PFSK-1 (cell line): ENCODE measurements around the gene CACNA1C.
A peak's percentile ranks its signal among the peaks of the same experiment; 100 is the strongest.

Source experiments
- FOXP2 ChIP-seq: optimal IDR thresholded peaks from 2 replicates; pipeline ENCODE3; 2011; ENCODE audit warnings: borderline replicate concordance, control low read depth, inconsistent platforms; ENCODE audit not compliant: insufficient read depth; ENCODE audit errors: extremely low read length, extremely low read depth
- POLR2AphosphoS5 ChIP-seq: IDR thresholded peaks from 2 replicates; pipeline ENCODE4 v1.6.1; 2012; ENCODE audit warnings: low read depth, mild to moderate bottlenecking, control low read depth, low read length, moderate library complexity
- REST ChIP-seq, 2 experiments: IDR thresholded peaks; 2 replicates each; pipeline versions ENCODE4 v1.6.1 to v1.8.0; 2011 to 2012; ENCODE audit warnings: low read depth in 2 of 2, low read length in 2 of 2, control low read depth in 1 of 2, inconsistent platforms in 1 of 2, mild to moderate bottlenecking in 1 of 2, moderate library complexity in 1 of 2; ENCODE audit not compliant: insufficient read depth in 1 of 2
- SIN3A ChIP-seq: IDR thresholded peaks from 2 replicates; pipeline ENCODE4 v1.6.1; 2012; ENCODE audit warnings: mild to moderate bottlenecking, low read length, moderate library complexity, borderline replicate concordance; ENCODE audit not compliant: insufficient read depth
- TAF1 ChIP-seq: IDR thresholded peaks from 2 replicates; pipeline ENCODE4 v1.6.1; 2012; ENCODE audit warnings: low read length, control low read depth, borderline replicate concordance; ENCODE audit not compliant: insufficient read depth

Gene CACNA1C

DNA sequence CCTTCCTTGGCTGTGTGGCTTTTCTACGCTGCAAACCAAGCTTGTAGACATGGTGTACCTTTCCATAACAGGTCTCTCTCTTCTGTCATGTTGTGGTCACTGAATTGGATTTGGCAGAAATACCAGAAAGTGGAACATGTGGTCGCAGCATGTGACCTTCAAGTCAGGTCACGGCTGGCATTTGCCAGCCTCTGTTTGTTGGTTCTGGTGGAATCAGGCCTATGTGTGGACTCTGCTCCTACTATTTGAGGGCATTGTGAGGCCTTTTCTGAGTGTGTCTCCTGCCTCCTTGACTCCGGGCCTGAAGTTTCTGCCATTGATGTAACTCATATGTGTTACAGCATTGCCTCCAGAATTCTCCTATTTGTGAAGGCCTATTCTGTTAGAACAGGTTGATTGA, 116.7 kb downstream of the CACNA1C start:
- no peak for TF ChIP-seq POLR2AphosphoS5
- TF ChIP-seq FOXP2 = no peak
- no peak for TF ChIP-seq SIN3A
- TF ChIP-seq TAF1 = no peak
- TF ChIP-seq REST (IDR thresholded peaks at IDR 0.05; ENCODE audit: insufficient read depth in 1 of 2, low read depth in 2 of 2, low read length in 2 of 2) = no peak

DNA sequence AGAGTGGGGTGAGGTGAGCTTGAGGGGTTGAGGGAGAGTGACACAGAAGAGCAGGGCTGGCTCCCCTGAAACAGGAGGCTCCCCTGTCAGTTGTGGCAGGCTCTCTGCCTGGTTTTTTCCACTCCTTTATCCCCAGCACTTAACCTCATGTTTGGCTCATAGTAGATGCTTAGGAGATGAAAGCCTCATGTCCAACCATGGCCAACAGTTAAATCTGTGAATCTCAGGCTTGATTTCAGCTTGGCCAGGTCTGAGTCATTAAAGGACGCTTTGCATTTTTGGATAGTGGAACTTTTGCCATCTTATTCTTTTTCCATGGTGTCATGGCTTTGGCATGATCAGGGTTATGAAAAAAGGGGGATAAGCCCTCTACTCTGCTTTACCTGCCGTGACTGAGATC, 117.2 kb downstream of the CACNA1C start:
- TF ChIP-seq REST (IDR thresholded peaks at IDR 0.05; ENCODE audit: insufficient read depth in 1 of 2, low read depth in 2 of 2, low read length in 2 of 2) (no peak), POLR2AphosphoS5 (no peak), SIN3A (no peak), FOXP2 (no peak), TAF1 (no peak)

DNA sequence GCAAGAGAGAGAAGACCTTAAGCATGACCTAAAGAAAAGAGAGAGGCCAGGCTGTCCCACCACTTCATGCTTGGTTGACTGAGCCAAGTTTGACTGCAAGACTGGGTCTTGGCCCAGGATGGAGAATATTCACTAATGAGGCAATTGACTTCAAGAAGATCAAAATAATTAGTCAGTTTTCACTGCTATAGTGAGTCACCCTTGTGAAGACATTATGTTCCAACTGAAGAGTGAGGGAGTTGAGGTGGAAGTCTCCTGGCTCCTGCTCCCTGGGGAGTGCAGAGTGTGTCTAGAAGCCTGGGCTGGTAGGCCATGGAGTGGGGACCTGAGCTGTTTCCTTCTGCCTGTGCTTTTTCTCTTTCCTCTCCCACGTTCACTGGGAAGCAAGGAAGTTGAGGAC, 117.6 kb downstream of the CACNA1C start:
- no peak for TF ChIP-seq REST (IDR thresholded peaks at IDR 0.05; ENCODE audit: insufficient read depth in 1 of 2, low read depth in 2 of 2, low read length in 2 of 2)
- no peak for TF ChIP-seq POLR2AphosphoS5
- TF ChIP-seq FOXP2 = no peak
- TF ChIP-seq TAF1 = no peak
- TF ChIP-seq SIN3A = no peak

- no peak for TF ChIP-seq TAF1
Measured at GRCh38 chr12:2171672-2172426, 119.1 kb downstream of the CACNA1C start.

DNA sequence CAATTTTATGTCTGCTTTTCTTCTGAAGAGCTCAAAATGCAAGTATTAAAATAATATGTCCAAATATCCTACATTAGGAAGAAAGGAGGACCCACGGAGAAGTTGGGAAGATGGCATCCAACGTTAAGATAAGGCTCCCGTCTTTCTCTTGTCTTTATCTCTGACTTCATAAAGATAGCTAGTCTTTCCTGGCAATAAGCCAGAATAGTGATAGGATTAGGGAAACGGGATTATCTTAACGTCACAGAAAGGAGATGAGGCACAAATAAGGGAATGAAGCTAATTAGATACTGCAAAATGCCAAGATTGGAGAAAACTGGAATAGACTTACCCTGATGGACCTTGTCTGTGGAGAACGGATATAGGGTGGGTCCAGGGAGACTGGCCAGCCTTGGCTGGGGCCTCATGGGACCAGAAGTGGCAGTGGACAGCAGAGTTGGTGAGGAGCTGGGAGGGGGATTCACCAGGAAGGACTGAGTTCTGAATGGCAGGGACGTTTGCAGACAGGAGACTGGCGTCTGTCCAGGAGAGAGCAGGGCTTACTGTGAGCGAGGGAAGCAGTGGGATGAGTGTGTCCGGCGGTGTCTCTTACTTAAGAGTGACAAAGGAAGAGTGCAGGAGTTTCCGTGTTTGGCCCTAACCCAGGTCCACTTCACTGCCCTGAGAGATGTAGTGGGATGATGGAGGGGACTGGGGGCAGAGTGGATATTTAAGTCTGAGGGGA, 119.9 kb downstream of the CACNA1C start:
- TF ChIP-seq REST (IDR thresholded peaks at IDR 0.05; ENCODE audit: insufficient read depth in 1 of 2, low read depth in 2 of 2, low read length in 2 of 2) = peak in 1 of 2 experiments; percentile 15; a peak in 1 of 4 replicates
- no peak for TF ChIP-seq TAF1
